ENCODE data around the gene PDIA2.
"Not testable (repeated sequence)": the region's sequence is repeated elsewhere in the genome, so short reads cannot be mapped to it uniquely, and the experiment has no call there.

The PDIA2 gene

GRCh38 chr16:334164-334832, 51.3 kb downstream of the PDIA2 start:
- not testable (repeated sequence) for DNase-seq

- DNase-seq: not testable (repeated sequence)
Measured at GRCh38 chr16:334861-335632, 52.1 kb downstream of the PDIA2 start.

DNA sequence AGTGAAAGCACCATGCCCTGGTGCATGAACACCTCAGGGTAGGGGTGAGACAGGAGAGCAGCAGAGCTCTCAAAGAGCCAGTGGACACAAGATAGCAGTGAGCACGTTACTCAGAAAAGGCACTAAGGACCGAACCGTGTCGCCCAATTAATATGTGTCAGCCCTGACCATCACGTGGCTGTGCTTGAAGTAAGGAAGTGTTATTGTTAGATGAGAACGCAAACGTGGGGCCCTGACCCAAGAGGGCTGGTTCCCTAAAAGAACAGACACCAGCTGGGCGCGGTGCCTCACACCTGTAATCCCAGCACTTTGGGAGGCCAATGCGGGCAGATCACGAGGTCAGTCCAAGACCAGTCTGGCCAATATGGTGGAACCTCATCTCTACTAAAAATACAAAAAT, 53.3 kb downstream of the PDIA2 start:
- DNase-seq: no peak

All from stimulated activated CD4-positive, alpha-beta T cell treated with anti-CD3 and anti-CD28 coated beads, Interleukin-15, amount 100 ng/mL, for 24 hours (primary cell).